Prostate gland (tissue), 1 donor: ENCODE measurements around the gene CENPH.

Experiments
- POLR2A ChIP-seq: fragments of 450-650 bp; IDR thresholded peaks from one replicate; pipeline ENCODE4 v1.6.1; 2016; ENCODE audit warnings: antibody characterized with exemption, mild to moderate bottlenecking
- POLR2AphosphoS5 ChIP-seq: sonication (generic); formaldehyde crosslinking; IDR thresholded peaks from one replicate; pipeline ENCODE4 v1.6.1; 2017; ENCODE audit warnings: antibody characterized with exemption

DNA sequence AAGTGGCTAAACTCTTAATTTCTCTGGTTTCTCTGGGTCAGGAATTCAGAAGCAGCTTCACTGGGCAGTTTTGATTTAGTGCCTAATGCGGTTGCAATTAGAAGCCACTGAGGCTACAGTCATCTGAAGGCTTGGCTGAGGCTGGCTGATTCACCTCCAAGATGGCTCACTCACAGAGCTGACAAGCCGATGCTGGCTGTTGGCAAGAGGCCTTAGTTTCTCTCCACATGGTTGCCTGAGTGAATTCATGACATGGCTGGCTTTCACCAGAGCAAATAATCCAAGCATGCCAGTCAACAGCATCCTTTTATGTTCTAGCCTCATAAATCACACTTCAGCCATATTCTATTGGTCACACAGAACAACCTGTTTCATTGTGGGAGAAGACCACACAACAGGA is 42.5 kb downstream of the CENPH start:
- TF ChIP-seq POLR2A = no peak
- TF ChIP-seq POLR2AphosphoS5 = no peak
